Measurements from ENCODE around the gene APOL3.

APOL3 gene

GRCh38 chr22:36198536-36198935 is 38.0 kb upstream of the APOL3 start:
- no peaks in the 10 kb centered on the region for H3K27me3 ChIP-seq (replicated peaks)
- DNase-seq, result no peak
- in situ Hi-C loops (cut with HindIII; ENCODE audit: low pct_ligation_motif_present, low sequenced_read_pairs), result no loop called here
- no peak overlapping the region for H3K27ac ChIP-seq
- no peak for TF ChIP-seq CTCF (IDR thresholded peaks at IDR 0.05; ENCODE audit: low read depth, low read length, missing control alignments)
- H3K36me3 ChIP-seq (replicated peaks), result no peaks in the 10 kb centered on the region
- no peak overlapping the region for H3K4me3 ChIP-seq (ENCODE audit: low read depth, low read length)

- Histone ChIP-seq H3K4me3 (ENCODE audit: low read depth, low read length) (no peak overlapping the region), H3K36me3 (replicated peaks) (no peaks in the 10 kb centered on the region), H3K27me3 (replicated peaks) (no peaks in the 10 kb centered on the region), H3K27ac (no peak overlapping the region)
- DNase-seq, result no peak
- no peak for TF ChIP-seq CTCF (IDR thresholded peaks at IDR 0.05; ENCODE audit: low read depth, low read length, missing control alignments)
- in situ Hi-C loops (cut with HindIII; ENCODE audit: low pct_ligation_motif_present, low sequenced_read_pairs), result no loop called here
These were observed 37.1 kb upstream of the APOL3 start for GRCh38 chr22:36197514-36198146.

- no peak for TF ChIP-seq CTCF (IDR thresholded peaks at IDR 0.05; ENCODE audit: low read depth, low read length, missing control alignments)
- peak; percentile 22 for DNase-seq
- Histone ChIP-seq H3K27ac (no peak overlapping the region), H3K4me3 (ENCODE audit: low read depth, low read length) (no peak overlapping the region), H3K27me3 (replicated peaks) (no peaks in the 10 kb centered on the region), H3K36me3 (replicated peaks) (no peaks in the 10 kb centered on the region)
- in situ Hi-C loops (cut with HindIII; ENCODE audit: low pct_ligation_motif_present, low sequenced_read_pairs), result no loop called here
These were observed 36.5 kb upstream of the APOL3 start for GRCh38 chr22:36197065-36197440.

- Histone ChIP-seq H3K27ac (no peak overlapping the region), H3K4me3 (ENCODE audit: low read depth, low read length) (no peak overlapping the region), H3K27me3 (replicated peaks) (no peaks in the 10 kb centered on the region), H3K36me3 (replicated peaks) (no peaks in the 10 kb centered on the region)
- TF ChIP-seq CTCF (IDR thresholded peaks at IDR 0.05; ENCODE audit: low read depth, low read length, missing control alignments), result no peak
- in situ Hi-C loops (cut with HindIII; ENCODE audit: low pct_ligation_motif_present, low sequenced_read_pairs), result no loop called here
- DNase-seq, result no peak
These were observed 35.9 kb upstream of the APOL3 start for GRCh38 chr22:36196254-36197064.

GRCh38 chr22:36194971-36195370 is 34.4 kb upstream of the APOL3 start:
- Histone ChIP-seq H3K27ac (no peak overlapping the region), H3K27me3 (replicated peaks) (no peaks in the 10 kb centered on the region), H3K36me3 (replicated peaks) (no peaks in the 10 kb centered on the region), H3K4me3 (ENCODE audit: low read depth, low read length) (no peak overlapping the region)
- peak; percentile 84 for TF ChIP-seq CTCF (IDR thresholded peaks at IDR 0.05; ENCODE audit: low read depth, low read length, missing control alignments)
- in situ Hi-C loops (cut with HindIII; ENCODE audit: low pct_ligation_motif_present, low sequenced_read_pairs), result no loop called here
- DNase-seq, result peak; percentile 71

Measured in brain microvascular endothelial cell (primary cell).